Renal cortex interstitium (tissue), 11 donors: ENCODE data around the gene DRG1. TPM values are rescaled to one million over a fixed set of nuclear protein-coding genes. Genes with fewer than 3 reads are reported as not detected.
"Not testable (repeated sequence)": the region's sequence is repeated elsewhere in the genome, so short reads cannot be mapped to it uniquely, and the experiment has no call there.

Experiments
- DNase-seq, 11 donors: peaks; one replicate each; pipeline ENCODE4 v3.0.0-alpha.2; 2013; ENCODE audit warnings: low read depth in 9 of 11, low spot score in 4 of 11; ENCODE audit errors: extremely low read depth in 1 of 11
- polyA plus RNA-seq, 3 donors: library from polyadenylated mRNA; unstranded; fragments of 120-200 nt; gene quantifications; one replicate each; pipeline ENCODE4 v1.2.1, GENCODE V29; 2013; ENCODE audit not compliant: insufficient read length in 3 of 3

Gene DRG1
- polyA plus RNA-seq, 3 donors, result 77.4 to 94.7 (median 85.9) TPM

- no peak for DNase-seq
Observed at GRCh38 chr22:31477329-31477728, 77.9 kb downstream of the DRG1 start.

- DNase-seq, result no peak
Observed at GRCh38 chr22:31481129-31481528, 81.7 kb downstream of the DRG1 start.

GRCh38 chr22:31482470-31482869, 83.1 kb downstream of the DRG1 start:
- DNase-seq, result not testable (repeated sequence)

Other genes starting within 250 kb of the DRG1 start
- gene RNF185, start 239.4 kb upstream of the DRG1 start, polyA plus RNA-seq, result 10 to 100 TPM; 50.7 to 51.5 (median 50.7) TPM
- gene LIMK2, start 187.3 kb upstream of the DRG1 start, polyA plus RNA-seq, result 10 to 100 TPM; 50.5 to 63.0 (median 54.6) TPM
- gene PIK3IP1, start 107.1 kb upstream of the DRG1 start, polyA plus RNA-seq, result 10 to 100 TPM; 10.0 to 16.0 (median 10.2) TPM
- 10 to 100 TPM; 71.6 to 79.6 (median 71.7) TPM for gene PATZ1, start 53.3 kb upstream of the DRG1 start, polyA plus RNA-seq
- gene EIF4ENIF1, start 90.2 kb downstream of the DRG1 start, polyA plus RNA-seq, result 10 to 100 TPM; 45.1 to 47.0 (median 45.5) TPM
- 10 to 100 TPM; 24.0 to 46.7 (median 26.7) TPM for gene SFI1, start 96.9 kb downstream of the DRG1 start, polyA plus RNA-seq